ENCODE results near the gene HEPH. TPM values are rescaled to one million over a fixed set of nuclear protein-coding genes. Genes with fewer than 3 reads are reported as not detected.

HEPH gene
- total and polyA plus RNA-seq, 2 of the 8 experiments (the other 6 are each of a cell fraction or from before 2014, with no cell fraction given): 20.2 to 41.4 TPM

DNA sequence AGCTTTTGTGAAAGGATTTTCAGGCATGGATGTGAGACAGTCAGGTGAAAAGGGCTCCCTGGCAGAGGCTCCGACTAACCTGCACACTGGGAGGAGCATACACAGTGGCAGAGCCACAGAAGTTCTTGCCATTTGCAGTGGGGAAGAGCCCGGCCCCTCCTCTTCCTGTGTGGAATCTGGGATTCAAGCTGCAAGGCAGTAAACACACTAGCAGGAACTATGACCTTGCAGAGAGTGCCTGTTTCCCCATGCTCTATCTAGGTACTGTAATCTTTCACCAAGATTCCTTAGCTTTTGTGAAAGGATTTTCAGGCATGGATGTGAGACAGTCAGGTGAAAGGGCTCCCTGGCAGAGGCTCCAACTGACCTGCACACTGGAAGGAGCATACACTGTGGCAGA is 19.8 kb upstream of the HEPH start:
- H3K9me3 ChIP-seq (ENCODE audit: insufficient read depth in 2 of 2, low read depth in 1 of 2, low read length in 1 of 2): no peaks in the 10 kb centered on the region
- no peak overlapping the region for H3K27ac ChIP-seq (ENCODE audit: low read depth, low read length)
- POLR2A ChIA-PET (ENCODE audit: partially characterized antibody): no interaction called here
- H3K18ac ChIP-seq (ENCODE audit: extremely low read depth, low read length): no peak overlapping the region
- TF ChIP-seq CREB1 (IDR thresholded peaks at IDR 0.05) (no peak), SAP30 (IDR thresholded peaks at IDR 0.05; ENCODE audit: insufficient read depth, insufficient replicate concordance, low read length) (no peak), CHD1 (IDR thresholded peaks at IDR 0.05; ENCODE audit: low read depth, low read length) (no peak), FOSL1 (IDR thresholded peaks at IDR 0.05; ENCODE audit: insufficient read depth, low read depth, low read length) (no peak), SP4 (IDR thresholded peaks at IDR 0.05; ENCODE audit: low read length) (no peak), SIX5 (IDR thresholded peaks at IDR 0.05; ENCODE audit: low read depth, low read length) (no peak), TAF7 (optimal IDR thresholded peaks at IDR 0.05; ENCODE audit: borderline replicate concordance, low read depth, low read length) (no peak), RAD21 (IDR thresholded peaks at IDR 0.05 in 1 of 2, conservative IDR thresholded peaks at IDR 0.05 in 1 of 2; ENCODE audit: low read depth in 2 of 2, low read length in 2 of 2) (no peak), GTF2F1 (IDR thresholded peaks at IDR 0.05; ENCODE audit: borderline replicate concordance, low read depth, low read length) (no peak), POLR2AphosphoS5 (IDR thresholded peaks at IDR 0.05; ENCODE audit: low read depth, low read length) (no peak), RBBP5 (IDR thresholded peaks at IDR 0.05; ENCODE audit: borderline replicate concordance, low read depth, low read length) (no peak), CHD2 (IDR thresholded peaks at IDR 0.05; ENCODE audit: low read length) (no peak)
- TF ChIP-seq, protein P1, sequence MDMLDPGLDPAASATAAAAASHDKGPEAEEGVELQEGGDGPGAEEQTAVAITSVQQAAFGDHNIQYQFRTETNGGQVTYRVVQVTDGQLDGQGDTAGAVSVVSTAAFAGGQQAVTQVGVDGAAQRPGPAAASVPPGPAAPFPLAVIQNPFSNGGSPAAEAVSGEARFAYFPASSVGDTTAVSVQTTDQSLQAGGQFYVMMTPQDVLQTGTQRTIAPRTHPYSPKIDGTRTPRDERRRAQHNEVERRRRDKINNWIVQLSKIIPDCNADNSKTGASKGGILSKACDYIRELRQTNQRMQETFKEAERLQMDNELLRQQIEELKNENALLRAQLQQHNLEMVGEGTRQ (IDR thresholded peaks at IDR 0.05; ENCODE audit: low read length): no peak
- H3K27me3 ChIP-seq (replicated peaks in 1 of 4; ENCODE audit: control insufficient read depth in 3 of 4, extremely low read depth in 1 of 4, insufficient read depth in 3 of 4, low read length in 3 of 4): no peaks in the 10 kb centered on the region
- no peak overlapping the region for H3K4me3 ChIP-seq (ENCODE audit: extremely low read depth in 1 of 4, insufficient read depth in 2 of 4, low read depth in 3 of 4, low read length in 4 of 4)
- H3K23me2 ChIP-seq (ENCODE audit: low read depth, low read length): no peaks in the 10 kb centered on the region
- no peak overlapping the region for H2BK15ac ChIP-seq (ENCODE audit: low read length)
- H2BK120ac ChIP-seq (replicated peaks; ENCODE audit: low read depth, low read length): no peak overlapping the region
- whole genome bisulfite sequencing, 2 experiments (ENCODE audit: extremely low coverage in 1 of 2, insufficient coverage in 1 of 2, insufficient read length in 1 of 2, insufficient replicate concordance in 2 of 2, low coverage in 1 of 2, low lambda C conversion rate in 2 of 2, missing lambda C conversion rate in 1 of 2): no CpG with 5 or more reads among the region's 2 CpGs
- no peaks in the 10 kb centered on the region for H3K36me3 ChIP-seq (ENCODE audit: control insufficient read depth in 2 of 4, insufficient read depth in 4 of 4, low read length in 3 of 4)
- no peak overlapping the region for H2BK5ac ChIP-seq (ENCODE audit: low read depth, low read length)
- H3K14ac ChIP-seq (ENCODE audit: insufficient read length): no peak overlapping the region
- H3K9ac ChIP-seq (replicated peaks in 1 of 4; ENCODE audit: extremely low read depth in 1 of 4, low read depth in 3 of 4, low read length in 3 of 4): no peak overlapping the region
- H4K91ac ChIP-seq (replicated peaks; ENCODE audit: insufficient read length, low read length): no peak overlapping the region
- no peak overlapping the region for H3K23ac ChIP-seq (ENCODE audit: insufficient read length)
- H3K56ac ChIP-seq (replicated peaks; ENCODE audit: insufficient read length, low read depth, low read length): no peak overlapping the region
- H3K79me1 ChIP-seq (ENCODE audit: low read depth, low read length): no peaks in the 10 kb centered on the region
- no peaks in the 10 kb centered on the region for H3K79me2 ChIP-seq (ENCODE audit: control insufficient read depth in 1 of 2, insufficient read depth in 2 of 2, low read length in 2 of 2)
- H3K4ac ChIP-seq (replicated peaks; ENCODE audit: insufficient read length, low read depth, low read length): no peak overlapping the region
- H2AFZ ChIP-seq (ENCODE audit: low read length): no peak overlapping the region; the same call in 1 of the 2 replicates
- FAIRE-seq (no peak), DNase-seq (ENCODE audit: low read depth in 1 of 2, low spot score in 2 of 2) (no peak)
- no peak overlapping the region for H2AK5ac ChIP-seq (ENCODE audit: low read depth, low read length)
- no peak overlapping the region for H3K4me2 ChIP-seq (ENCODE audit: insufficient read depth in 1 of 2, low read depth in 2 of 2, low read length in 2 of 2)
- no peak overlapping the region for H2BK12ac ChIP-seq (ENCODE audit: low read depth, low read length)
- H4K20me1 ChIP-seq (replicated peaks in 1 of 2; ENCODE audit: control insufficient read depth in 1 of 2, insufficient read depth in 2 of 2, low read length in 2 of 2): no peaks in the 10 kb centered on the region
- CTCF ChIA-PET (ENCODE audit: partially characterized antibody): no interaction called here
- no peak overlapping the region for H2BK20ac ChIP-seq (ENCODE audit: low read length)
- no peaks in the 10 kb centered on the region for H3K4me1 ChIP-seq (replicated peaks in 1 of 4; ENCODE audit: control insufficient read depth in 3 of 4, insufficient read depth in 4 of 4, low read length in 3 of 4)
- no peak overlapping the region; the same call in 1 of the 2 replicates for H4K8ac ChIP-seq (ENCODE audit: extremely low read depth, insufficient read depth, low read length)
- no peak overlapping the region for H4K5ac ChIP-seq (ENCODE audit: insufficient read length, low read depth, low read length)
